ENCODE measurements around the gene CFAP221.

Gene CFAP221

GRCh38 chr2:119544075-119544938 lies at the start of gene CFAP221:
Gene CFAP221, plus strand, starts transcription at chr2:119544449. Its CDS starts 1,683 bp downstream, at chr2:119546132.
- DNase-seq, result peak; percentile 71 to 87 (median 72)

- DNase-seq, result no peak
Observed at GRCh38 chr2:119495948-119496347, 48.3 kb upstream of the CFAP221 start.

- DNase-seq, result no peak
Observed at GRCh38 chr2:119496682-119497081, 47.6 kb upstream of the CFAP221 start.

- no peak for DNase-seq
Observed at GRCh38 chr2:119508756-119509155, 35.5 kb upstream of the CFAP221 start.

GRCh38 chr2:119511989-119512388 lies 32.3 kb upstream of the CFAP221 start:
- no peak for DNase-seq

GRCh38 chr2:119512946-119513345 lies 31.3 kb upstream of the CFAP221 start:
- no peak for DNase-seq

GRCh38 chr2:119513832-119514231 lies 30.4 kb upstream of the CFAP221 start:
- DNase-seq, result peak in 1 of 3 donors; percentile 10

- no peak for DNase-seq
Observed at GRCh38 chr2:119516121-119516520, 28.1 kb upstream of the CFAP221 start.

GRCh38 chr2:119517433-119517832 lies 26.8 kb upstream of the CFAP221 start:
- DNase-seq, result peak; percentile 81 to 90 (median 84)

- DNase-seq, result peak; percentile 43 to 73 (median 44)
Observed at GRCh38 chr2:119518401-119519056, 25.7 kb upstream of the CFAP221 start.

- no peak for DNase-seq
Observed at GRCh38 chr2:119519057-119519408, 25.2 kb upstream of the CFAP221 start.

GRCh38 chr2:119520696-119521432 lies 23.4 kb upstream of the CFAP221 start:
- no peak for DNase-seq

GRCh38 chr2:119521433-119522050 lies 22.7 kb upstream of the CFAP221 start:
- no peak for DNase-seq

GRCh38 chr2:119522671-119523070 lies 21.6 kb upstream of the CFAP221 start:
- no peak for DNase-seq

- DNase-seq, result no peak
Observed at GRCh38 chr2:119523383-119523951, 20.8 kb upstream of the CFAP221 start.

GRCh38 chr2:119523952-119524694 lies 20.1 kb upstream of the CFAP221 start, which contains the start of gene SCTR:
Gene SCTR, minus strand, starts transcription at chr2:119524483. Its CDS starts 257 bp downstream, at chr2:119524226.
- no peak for DNase-seq

- DNase-seq, result no peak
Observed at GRCh38 chr2:119525614-119526013, 18.6 kb upstream of the CFAP221 start.

- no peak for DNase-seq
Observed at GRCh38 chr2:119527999-119528398, 16.2 kb upstream of the CFAP221 start.

GRCh38 chr2:119531292-119531691 lies 13.0 kb upstream of the CFAP221 start:
- DNase-seq, result no peak

- DNase-seq, result no peak
Observed at GRCh38 chr2:119533560-119533959, 10.7 kb upstream of the CFAP221 start.

GRCh38 chr2:119536211-119536610 lies 8.0 kb upstream of the CFAP221 start:
- DNase-seq, result no peak

- no peak for DNase-seq
Observed at GRCh38 chr2:119536707-119537106, 7.5 kb upstream of the CFAP221 start.

All from suppressor macrophage treated with lipopolysaccharide for 1 hour (primary cell).